NT2/D1 (cell line): ENCODE results near the gene BZW2.

ENCODE experiments used
- DNase-seq: peaks from one replicate; pipeline ENCODE4 v3.0.0-alpha.2; 2011; ENCODE audit warnings: low read depth, low spot score
- H3K27me3 ChIP-seq: 2 replicates; pipeline ENCODE4 v1.6.0; 2011; ENCODE audit warnings: mild to moderate bottlenecking; ENCODE audit not compliant: insufficient read length, insufficient read depth
- H3K36me3 ChIP-seq: 2 replicates; pipeline ENCODE4 v1.6.1; 2011; ENCODE audit warnings: mild to moderate bottlenecking, low read length, mixed read lengths; ENCODE audit not compliant: insufficient read depth, insufficient read length
- H3K4me1 ChIP-seq: 2 replicates; pipeline ENCODE4 v1.5.1; 2011; ENCODE audit not compliant: insufficient read depth, insufficient read length
- H3K4me3 ChIP-seq: 2 replicates; pipeline ENCODE4 v1.5.1; 2011; ENCODE audit warnings: low read depth; ENCODE audit not compliant: insufficient read length
- H3K9ac ChIP-seq: 2 replicates; pipeline ENCODE4 v1.6.0; 2011; ENCODE audit warnings: low read depth; ENCODE audit not compliant: insufficient read length
- H3K9me3 ChIP-seq: 2 replicates; pipeline ENCODE4 v1.5.1; 2011; ENCODE audit warnings: mild to moderate bottlenecking, low read length; ENCODE audit not compliant: insufficient read depth
- SUZ12 ChIP-seq: IDR thresholded peaks from 2 replicates; pipeline ENCODE4 v1.6.1; 2011; ENCODE audit not compliant: insufficient read length, insufficient read depth; ENCODE audit errors: extremely low read depth
- YY1 ChIP-seq: IDR thresholded peaks from 2 replicates; pipeline ENCODE4 v1.6.1; 2011; ENCODE audit not compliant: insufficient read length, insufficient read depth
- ZNF274 ChIP-seq: IDR thresholded peaks from 2 replicates; pipeline ENCODE4 v1.6.1; 2011; ENCODE audit warnings: mild to moderate bottlenecking, low read depth, low read length

Gene BZW2

GRCh38 chr7:16734148-16734726 is 88.3 kb downstream of the BZW2 start:
- Histone ChIP-seq H3K9me3 (no peaks in the 10 kb centered on the region), H3K27me3 (no peaks in the 10 kb centered on the region), H3K4me3 (no peak overlapping the region), H3K4me1 (no peaks in the 10 kb centered on the region), H3K9ac (no peak overlapping the region), H3K36me3 (no peaks in the 10 kb centered on the region)
- TF ChIP-seq SUZ12 = no peak
- no peak for TF ChIP-seq YY1
- no peak for TF ChIP-seq ZNF274
- no peak for DNase-seq

DNA sequence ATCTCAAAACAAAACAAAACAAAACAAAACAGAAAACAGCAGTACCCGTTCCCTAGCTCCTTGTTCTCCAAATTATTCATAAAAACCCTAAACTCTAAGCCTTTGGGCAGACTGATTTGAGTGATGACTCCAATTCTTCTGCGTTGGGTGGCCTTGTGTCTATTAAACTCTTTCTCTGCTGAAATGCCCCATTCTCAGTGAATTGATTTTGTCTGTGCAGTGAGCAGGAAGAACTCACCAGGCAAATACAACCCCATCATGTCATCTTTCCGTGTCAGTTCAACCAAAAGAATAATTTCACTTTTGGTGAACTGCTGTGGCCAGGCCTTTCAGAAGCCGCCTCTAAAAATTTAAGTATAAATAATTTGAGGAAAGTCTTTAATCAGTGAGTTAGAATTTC is 89.0 kb downstream of the BZW2 start:
- Histone ChIP-seq H3K4me1 (no peaks in the 10 kb centered on the region), H3K9me3 (no peaks in the 10 kb centered on the region), H3K9ac (no peak overlapping the region), H3K4me3 (no peak overlapping the region), H3K27me3 (no peaks in the 10 kb centered on the region), H3K36me3 (no peaks in the 10 kb centered on the region)
- DNase-seq = no peak
- TF ChIP-seq ZNF274 (no peak), SUZ12 (no peak), YY1 (no peak)

GRCh38 chr7:16738011-16738688 is 92.2 kb downstream of the BZW2 start:
- Histone ChIP-seq H3K9ac (no peak overlapping the region), H3K4me3 (no peak overlapping the region), H3K36me3 (no peaks in the 10 kb centered on the region), H3K27me3 (no peaks in the 10 kb centered on the region), H3K4me1 (no peaks in the 10 kb centered on the region), H3K9me3 (no peaks in the 10 kb centered on the region)
- TF ChIP-seq YY1 = no peak
- TF ChIP-seq ZNF274 = no peak
- TF ChIP-seq SUZ12 = no peak
- DNase-seq = no peak

GRCh38 chr7:16739863-16740622 is 94.1 kb downstream of the BZW2 start:
- H3K4me1 ChIP-seq = no peaks in the 10 kb centered on the region
- H3K9me3 ChIP-seq = no peaks in the 10 kb centered on the region
- no peaks in the 10 kb centered on the region for H3K36me3 ChIP-seq
- H3K4me3 ChIP-seq = no peak overlapping the region
- no peak for TF ChIP-seq ZNF274
- TF ChIP-seq YY1 = no peak
- no peak for TF ChIP-seq SUZ12
- H3K27me3 ChIP-seq = no peaks in the 10 kb centered on the region
- no peak for DNase-seq
- no peak overlapping the region for H3K9ac ChIP-seq

DNA sequence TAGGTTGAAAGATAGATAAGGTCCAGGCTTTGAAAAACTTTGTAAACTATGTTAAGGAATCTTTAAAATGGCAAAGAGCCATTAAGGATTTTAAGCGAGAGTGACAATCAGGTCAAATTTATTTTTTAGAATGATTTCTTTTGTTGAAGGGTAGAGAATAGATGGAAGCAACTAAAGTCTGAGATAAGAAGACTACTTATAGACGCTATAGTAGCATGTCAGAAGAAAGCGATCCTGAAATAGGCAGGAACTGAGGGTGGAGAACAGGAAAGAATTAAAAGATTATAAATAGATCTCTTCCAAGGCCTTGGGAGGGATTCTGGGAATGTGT is 94.6 kb downstream of the BZW2 start:
- Histone ChIP-seq H3K36me3 (no peaks in the 10 kb centered on the region), H3K4me1 (no peaks in the 10 kb centered on the region), H3K9ac (no peak overlapping the region), H3K9me3 (no peaks in the 10 kb centered on the region), H3K4me3 (no peak overlapping the region), H3K27me3 (no peaks in the 10 kb centered on the region)
- TF ChIP-seq YY1 = no peak
- no peak for TF ChIP-seq SUZ12
- no peak for TF ChIP-seq ZNF274
- DNase-seq = no peak

DNA sequence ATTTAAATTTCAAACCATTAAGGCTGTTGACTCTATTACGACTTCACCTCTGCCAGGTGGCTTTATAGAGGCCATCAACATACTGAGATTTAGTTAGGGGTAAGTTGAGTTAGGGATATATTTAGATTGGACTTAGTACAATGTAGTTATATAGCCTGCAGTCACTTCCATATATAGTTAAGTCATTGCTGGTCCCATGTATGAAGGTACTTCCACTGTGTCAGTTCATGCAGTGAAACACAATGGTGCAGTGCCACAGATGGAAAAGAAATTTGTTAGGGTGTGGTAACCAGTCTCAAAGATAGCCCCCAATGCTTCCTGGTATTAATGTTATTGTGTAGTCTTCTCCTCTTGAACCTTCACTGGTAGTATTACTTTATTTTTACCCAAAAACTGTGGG is 95.0 kb downstream of the BZW2 start:
- TF ChIP-seq ZNF274 (no peak), SUZ12 (no peak), YY1 (no peak)
- H3K27me3 ChIP-seq = no peaks in the 10 kb centered on the region
- no peaks in the 10 kb centered on the region for H3K36me3 ChIP-seq
- no peak overlapping the region for H3K9ac ChIP-seq
- H3K4me3 ChIP-seq = no peak overlapping the region
- H3K9me3 ChIP-seq = no peaks in the 10 kb centered on the region
- no peaks in the 10 kb centered on the region for H3K4me1 ChIP-seq
- no peak for DNase-seq

GRCh38 chr7:16741676-16742075 is 95.7 kb downstream of the BZW2 start:
- no peaks in the 10 kb centered on the region for H3K9me3 ChIP-seq
- no peaks in the 10 kb centered on the region for H3K27me3 ChIP-seq
- H3K4me3 ChIP-seq = no peak overlapping the region
- TF ChIP-seq SUZ12 (no peak), YY1 (no peak), ZNF274 (no peak)
- H3K4me1 ChIP-seq = no peaks in the 10 kb centered on the region
- no peak overlapping the region for H3K9ac ChIP-seq
- DNase-seq = no peak
- H3K36me3 ChIP-seq = no peaks in the 10 kb centered on the region
